Psoas muscle (tissue), 8 donors: ENCODE measurements around the gene RHOA. TPM values are rescaled to one million over a fixed set of nuclear protein-coding genes. Genes with fewer than 3 reads are reported as not detected.

Source experiments
- ATAC-seq, 4 donors: fragments of 200-7000 bp; cut with Tn5 transposase; one replicate each; pipeline ENCODE4 v1.9.1; 2020; ENCODE audit warnings: moderate library complexity in 3 of 4, mild to moderate bottlenecking in 2 of 4
- DNase-seq, 2 donors: peaks; one replicate each; pipeline ENCODE4 v3.0.0-alpha.2; 2020
- H3K27ac ChIP-seq: fragments of 200-600 bp; one replicate; pipeline ENCODE4 v1.8.0; 2022
- H3K27me3 ChIP-seq, 3 donors: fragments of 200-600 bp in 1 of 3; one replicate each; pipeline versions ENCODE4 v1.6.1 to v1.8.0; 2013 to 2022; ENCODE audit warnings: low read length in 2 of 3, mild to moderate bottlenecking in 2 of 3, moderate library complexity in 1 of 3; ENCODE audit not compliant: insufficient read depth in 3 of 3
- H3K36me3 ChIP-seq, 2 donors: fragments of 200-600 bp in 1 of 2; one replicate each; pipeline versions ENCODE4 v1.6.1 to v1.8.0; 2013 to 2022; ENCODE audit warnings: low read depth in 1 of 2, mild to moderate bottlenecking in 1 of 2, moderate library complexity in 1 of 2; ENCODE audit not compliant: insufficient read depth in 1 of 2
- H3K4me1 ChIP-seq: fragments of 200-600 bp; one replicate; pipeline ENCODE4 v1.8.0; 2022
- H3K4me3 ChIP-seq: fragments of 200-600 bp; one replicate; pipeline ENCODE4 v1.8.0; 2022; ENCODE audit warnings: mild to moderate bottlenecking
- H3K9me3 ChIP-seq: fragments of 200-600 bp; one replicate; pipeline ENCODE4 v1.8.0; 2022
- WGBS, 3 donors: extraction: QIAGEN DNeasy Blood & Tissue Kit; methylation state at CpG; one replicate each; pipeline versions ENCODE4 v1.1.6 to v1.1.7; 2013; 5-methylcytosine and 5-hydroxymethylcytosine counted together
- intact Hi-C, 2 donors: fragments of 100-400 bp; cut with DNase I; formaldehyde crosslinking; loops; one replicate each; pipeline versions ENCODE4 v1.11.0 to v1.14.2; 2022
- long read RNA-seq, 2 donors: library from polyadenylated mRNA; unstranded; transcript quantifications; one replicate each; pipeline ENCODE4 v2.0.0, GENCODE V29; 2021
- polyA plus RNA-seq, 3 donors: library from polyadenylated mRNA; stranded (reverse); fragments of 200-250 nt; gene quantifications; one replicate each; pipeline ENCODE4 v1.2.3, GENCODE V29; 2013
- total RNA-seq, 4 donors: library from RNA; stranded (reverse); fragmentation: NEBNext Ultra II Directional in 2 of 4; extraction: Animal tissue kit (Norgen Biotek cat#: 25700) in 2 of 4; gene quantifications; one replicate each; pipeline versions ENCODE4 v1.2.1 to v1.2.4, GENCODE V29; 2021 to 2023
- TF ChIP-seq, protein P1 (sequence below): fragments of 200-600 bp; IDR thresholded peaks from one replicate; pipeline ENCODE4 v1.8.0; 2022; ENCODE audit warnings: antibody characterized with exemption
- donor health status: healthy with polysubstance abuse.
- donor health status: DM: no; HTN: no; CAD: no; lungs with moderate emphysema.
- donor health status: Bipolar disorder and iron deficiency.
- donor health status: healthy.
- donor health status: DM: yes; HTN: yes; CAD: no.
- donor health status: DM: no; HTN: no; CAD: no.
- donor health status: DM: no; HTN: no; CAD: no.
- donor health status: DM: yes; HTN: yes; CAD: no.

Gene RHOA
- total RNA-seq (100 to 1,000 TPM; 251 to 334 (median 271) TPM), polyA plus RNA-seq (100 to 1,000 TPM; 179 to 341 (median 287) TPM)
- long read RNA-seq, donor 1, transcript RHOA-202 (5 exons, 2,031 nt), result major isoform, 199 of 221 reads
- long read RNA-seq, donor 1, partial matches to known transcripts, result 7 of 221 reads
- long read RNA-seq, donor 1, other reads (novel, unspliced or antisense), result 14 of 221 reads
- long read RNA-seq, donor 2, transcript RHOA-202 (5 exons, 2,031 nt), result major isoform, 404 of 433 reads
- long read RNA-seq, donor 2, partial matches to known transcripts, result 8 of 433 reads
- long read RNA-seq, donor 2, other reads (novel, unspliced or antisense), result 15 of 433 reads

DNA sequence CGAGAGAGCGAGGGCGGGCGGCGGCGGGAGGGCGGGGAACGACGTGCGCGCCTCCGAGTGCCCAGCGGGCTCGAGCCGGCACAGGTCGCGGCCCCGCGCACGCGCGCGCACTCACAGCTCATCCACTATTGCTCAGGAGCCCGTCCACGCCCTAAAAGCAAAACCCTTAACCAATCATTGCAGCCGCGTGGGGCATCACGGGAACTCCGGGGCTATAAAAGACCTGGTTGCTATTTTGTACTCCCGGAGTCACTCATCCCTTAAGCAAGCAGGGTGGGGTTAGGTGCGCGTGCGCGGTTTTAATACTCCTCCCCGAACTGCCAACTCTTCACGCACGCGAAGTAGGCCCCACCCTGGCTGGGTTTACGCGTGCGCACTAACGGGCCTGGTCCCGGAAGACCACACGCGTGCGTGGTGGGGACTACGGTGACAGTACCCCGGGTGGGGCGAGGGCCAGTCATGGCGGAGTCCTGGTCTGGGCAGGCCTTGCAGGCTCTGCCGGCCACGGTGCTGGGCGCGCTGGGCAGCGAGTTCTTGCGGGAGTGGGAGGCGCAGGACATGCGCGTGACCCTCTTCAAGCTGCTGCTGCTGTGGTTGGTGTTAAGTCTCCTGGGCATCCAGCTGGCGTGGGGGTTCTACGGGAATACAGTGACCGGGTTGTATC, at the start of gene RHOA, which contains the start of gene TCTA:
TSS of gene RHOA (minus strand) at position 9 of the 664 bp plus-strand sequence. CDS start 36,387 bp downstream, outside the sequence.
TSS of gene TCTA (plus strand) at position 456 of the 664 bp plus-strand sequence. CDS start at position 460, 4 bp downstream.
- ATAC-seq (peak; percentile 92 to 94 (median 93)), DNase-seq (peak; percentile 99 to 100)
- H3K36me3 ChIP-seq, result peaks cover 0 to 37% of the 10 kb centered on the region in 2 donors
- WGBS, 3 donors, result 0 to 1% (median 0%) methylated on average over 54 to 62 of the region's 62 CpGs
- no peaks in the 10 kb centered on the region for H3K9me3 ChIP-seq
- TF ChIP-seq, protein P1, sequence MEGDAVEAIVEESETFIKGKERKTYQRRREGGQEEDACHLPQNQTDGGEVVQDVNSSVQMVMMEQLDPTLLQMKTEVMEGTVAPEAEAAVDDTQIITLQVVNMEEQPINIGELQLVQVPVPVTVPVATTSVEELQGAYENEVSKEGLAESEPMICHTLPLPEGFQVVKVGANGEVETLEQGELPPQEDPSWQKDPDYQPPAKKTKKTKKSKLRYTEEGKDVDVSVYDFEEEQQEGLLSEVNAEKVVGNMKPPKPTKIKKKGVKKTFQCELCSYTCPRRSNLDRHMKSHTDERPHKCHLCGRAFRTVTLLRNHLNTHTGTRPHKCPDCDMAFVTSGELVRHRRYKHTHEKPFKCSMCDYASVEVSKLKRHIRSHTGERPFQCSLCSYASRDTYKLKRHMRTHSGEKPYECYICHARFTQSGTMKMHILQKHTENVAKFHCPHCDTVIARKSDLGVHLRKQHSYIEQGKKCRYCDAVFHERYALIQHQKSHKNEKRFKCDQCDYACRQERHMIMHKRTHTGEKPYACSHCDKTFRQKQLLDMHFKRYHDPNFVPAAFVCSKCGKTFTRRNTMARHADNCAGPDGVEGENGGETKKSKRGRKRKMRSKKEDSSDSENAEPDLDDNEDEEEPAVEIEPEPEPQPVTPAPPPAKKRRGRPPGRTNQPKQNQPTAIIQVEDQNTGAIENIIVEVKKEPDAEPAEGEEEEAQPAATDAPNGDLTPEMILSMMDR, result no peak
- intact Hi-C loops, result loop anchor here (2.0 to 5.0 kb wide), 2 partner anchors 53 to 70 kb away; partner anchors contain the start of genes GPX1 (in 1 of the 2) and USP4 (in 1 of the 2)
- no peaks in the 10 kb centered on the region for H3K27me3 ChIP-seq
- H3K27ac ChIP-seq, result peak within 1 kb of the TSS; percentile 99
- H3K4me1 ChIP-seq, result peaks cover 42% of the 10 kb centered on the region
- peak within 1 kb of the TSS; percentile 87 for H3K4me3 ChIP-seq

DNA sequence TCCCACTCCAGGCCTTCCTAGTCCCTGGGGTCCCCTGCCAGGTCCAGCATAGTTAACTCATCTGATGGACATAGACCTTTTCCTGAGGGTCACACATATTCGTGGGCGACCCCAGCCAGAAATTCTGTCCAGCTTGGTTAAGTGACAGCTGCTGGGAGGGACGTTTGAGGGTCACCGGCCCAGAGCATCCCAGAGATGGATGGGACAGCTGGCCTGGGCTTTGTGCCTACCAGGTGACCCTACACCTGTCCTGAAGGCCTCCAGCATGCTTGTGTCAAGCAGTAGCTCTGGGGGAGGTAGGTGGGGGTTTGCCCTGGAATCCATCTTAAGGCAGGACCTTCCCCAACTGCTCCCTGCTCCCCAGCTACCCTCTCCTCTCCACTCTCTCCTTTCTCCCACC, 49.2 kb upstream of the RHOA start:
- Histone ChIP-seq H3K9me3 (no peaks in the 10 kb centered on the region), H3K4me3 (no peak overlapping the region), H3K27ac (no peak overlapping the region), H3K27me3 (no peaks in the 10 kb centered on the region), H3K36me3 (no peaks in the 10 kb centered on the region), H3K4me1 (peaks cover 13% of the 10 kb centered on the region)
- TF ChIP-seq, protein P1, result no peak
- no peak for DNase-seq
- 49 to 56% (median 56%) methylated on average over 4 of the region's 4 CpGs for WGBS, 3 donors
- ATAC-seq, result no peak
- intact Hi-C loops, result no loop called here

DNA sequence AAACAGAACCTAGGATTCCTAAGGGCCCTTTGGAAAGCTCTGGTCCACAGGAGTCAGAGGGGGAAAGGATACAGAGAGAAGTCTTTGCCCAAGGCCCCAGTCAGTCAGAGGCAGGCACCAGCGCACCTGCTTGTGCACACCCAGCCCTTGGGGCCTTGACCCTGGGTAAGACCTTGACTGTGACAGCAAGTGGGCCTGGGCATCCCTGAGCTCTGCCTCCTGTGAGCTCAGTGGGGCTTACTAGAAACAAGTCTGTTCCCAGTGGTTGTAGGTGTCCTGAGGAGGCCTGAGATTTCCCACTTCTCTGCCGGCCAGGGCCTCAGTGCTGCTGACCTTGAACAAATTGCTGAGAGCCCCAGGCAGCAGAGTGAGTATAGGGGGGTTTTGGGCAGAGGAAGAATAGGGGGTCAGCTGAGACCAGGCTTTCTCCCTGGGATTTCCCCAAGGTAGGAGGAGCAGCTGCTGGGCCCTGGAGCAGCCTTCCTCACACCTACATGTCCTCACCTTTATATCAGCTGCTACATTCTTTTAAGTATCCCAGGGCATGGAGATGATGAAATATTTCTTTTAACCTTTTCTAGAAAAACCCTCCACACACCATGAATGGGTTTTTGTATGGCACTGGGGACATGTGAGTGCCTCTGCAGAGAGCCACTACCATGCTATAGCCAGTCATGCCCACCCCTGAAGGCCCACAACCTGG, 48.6 kb upstream of the RHOA start:
- no peaks in the 10 kb centered on the region for H3K27me3 ChIP-seq
- WGBS, 3 donors, result 69 to 79% (median 70%) methylated on average over 2 of the region's 2 CpGs
- TF ChIP-seq, protein P1, result no peak
- intact Hi-C loops, result no loop called here
- ATAC-seq (no peak), DNase-seq (peak in 1 of 2 donors; percentile 42)
- no peaks in the 10 kb centered on the region for H3K36me3 ChIP-seq
- peaks cover 13% of the 10 kb centered on the region for H3K4me1 ChIP-seq
- no peak overlapping the region for H3K4me3 ChIP-seq
- no peak overlapping the region for H3K27ac ChIP-seq
- H3K9me3 ChIP-seq, result no peaks in the 10 kb centered on the region

DNA sequence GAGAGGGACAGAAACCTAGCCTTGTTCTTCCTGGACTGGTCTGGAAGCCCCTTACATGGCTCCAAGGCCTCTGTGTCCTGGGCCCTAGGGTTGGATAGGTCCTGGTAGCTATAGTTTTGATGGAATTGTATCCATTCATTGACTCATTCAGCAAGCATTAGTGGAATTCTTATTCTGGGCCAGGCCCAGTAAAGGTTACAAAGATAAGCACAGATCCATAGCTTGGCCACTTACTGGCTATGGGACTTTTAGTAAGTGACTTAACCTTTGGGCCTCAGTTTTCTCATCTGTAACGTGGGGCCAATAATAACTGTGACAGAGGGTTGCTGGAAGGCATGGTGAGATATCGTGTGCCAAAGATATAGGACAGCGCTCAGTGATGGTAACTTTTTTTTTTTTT, 44.7 kb upstream of the RHOA start:
- DNase-seq (no peak), ATAC-seq (no peak)
- no peak overlapping the region for H3K27ac ChIP-seq
- H3K27me3 ChIP-seq, result no peaks in the 10 kb centered on the region
- intact Hi-C loops, result no loop called here
- no peaks in the 10 kb centered on the region for H3K9me3 ChIP-seq
- no peaks in the 10 kb centered on the region for H3K36me3 ChIP-seq
- 83 to 91% (median 84%) methylated on average over 3 of the region's 3 CpGs for WGBS, 3 donors
- H3K4me3 ChIP-seq, result no peak overlapping the region
- H3K4me1 ChIP-seq, result peaks cover 15% of the 10 kb centered on the region
- TF ChIP-seq, protein P1, result no peak
